HG03135 (cell line): ENCODE measurements around the gene STARD7.
"Not testable (repeated sequence)": the region's sequence is repeated elsewhere in the genome, so short reads cannot be mapped to it uniquely, and the experiment has no call there.

Experiments
- ATAC-seq: cut with Tn5 transposase; IDR thresholded peaks from one replicate; pipeline ENCODE4 v1.9.1; 2021; ENCODE audit warnings: mild to moderate bottlenecking, moderate library complexity; ENCODE audit not compliant: unreplicated experiment

STARD7 gene

DNA sequence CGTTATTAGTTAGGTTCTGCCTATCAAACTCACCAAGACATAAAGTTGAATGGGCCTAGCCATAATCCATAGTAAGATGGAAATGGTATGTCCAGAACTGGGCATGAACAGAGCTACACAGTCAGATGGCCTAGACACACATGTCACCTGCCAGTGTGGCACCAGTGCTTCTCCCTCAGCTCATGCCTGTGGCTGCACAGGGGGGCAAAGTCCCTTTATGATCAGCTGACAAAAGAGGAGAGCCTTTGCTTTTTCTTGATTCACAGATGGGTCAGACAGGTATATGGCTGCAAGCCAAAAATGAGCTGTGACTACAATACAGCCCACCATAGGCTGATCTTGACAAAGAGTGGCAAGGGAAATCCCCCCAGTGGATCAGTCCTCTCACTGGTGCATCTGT is 28.3 kb upstream of the STARD7 start:
- ATAC-seq, result no peak

DNA sequence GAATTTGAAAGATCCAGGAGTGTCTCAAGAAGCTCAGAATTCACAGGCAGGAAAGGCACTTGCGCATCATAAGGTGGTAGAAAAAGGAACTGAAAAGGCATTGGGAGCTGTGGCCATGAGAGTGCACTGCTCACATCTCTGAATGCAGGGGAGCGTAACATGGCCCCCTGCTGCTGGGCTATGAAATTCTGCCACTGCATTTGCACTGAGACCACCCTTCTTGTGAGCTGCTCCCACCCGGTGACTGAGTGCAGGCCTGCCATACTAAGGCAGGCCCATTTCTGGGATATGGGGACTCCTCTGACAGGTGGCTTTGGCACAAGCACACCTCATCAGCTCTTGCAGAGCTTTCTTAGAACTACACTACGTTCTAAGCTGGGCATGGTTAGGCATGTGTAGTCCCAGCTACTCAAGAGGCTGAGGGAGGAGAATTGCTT is 25.3 kb upstream of the STARD7 start:
- peak; percentile 93 for ATAC-seq

DNA sequence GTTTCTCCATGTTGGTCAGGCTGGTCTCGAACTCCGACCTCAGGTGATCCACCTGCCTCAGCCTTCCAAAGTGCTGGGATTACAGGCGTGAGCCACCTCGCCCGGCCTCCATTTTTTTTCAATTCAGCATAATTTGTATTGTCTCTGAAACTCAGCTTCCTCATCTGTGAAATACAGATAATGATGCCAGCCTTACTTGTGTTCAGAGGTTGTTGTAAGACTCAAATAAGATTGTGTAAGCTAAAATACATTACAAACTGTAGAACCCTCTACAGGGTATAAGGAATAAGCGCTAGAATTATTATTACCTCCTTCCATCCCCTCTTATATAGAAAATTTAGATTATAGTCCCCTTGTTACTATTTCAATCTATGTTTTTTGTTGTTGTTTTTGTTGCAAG is 24.8 kb upstream of the STARD7 start:
- no peak for ATAC-seq

DNA sequence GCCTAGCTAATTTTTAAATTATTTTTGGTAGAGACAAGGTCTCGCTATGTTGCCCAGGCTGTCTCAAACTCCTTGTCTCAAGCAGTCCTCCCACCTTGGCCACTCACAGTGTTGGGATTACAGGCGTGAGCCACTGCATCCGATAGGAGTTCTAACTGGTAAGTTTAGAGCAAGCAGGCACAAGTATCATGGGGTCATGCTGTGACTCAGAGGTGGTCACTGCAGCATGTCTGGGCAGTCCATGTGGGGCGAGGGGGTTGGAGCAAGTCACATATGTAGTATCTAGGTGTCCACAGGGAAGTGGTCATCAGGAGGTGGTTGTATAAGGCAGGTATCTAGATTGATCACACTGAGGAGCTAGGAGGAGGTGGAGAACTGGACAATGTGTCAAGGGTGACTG is 22.7 kb upstream of the STARD7 start:
- ATAC-seq, result no peak

GRCh38 chr2:96225016-96225533 is 16.4 kb upstream of the STARD7 start:
- peak; percentile 85 for ATAC-seq

GRCh38 chr2:96221106-96221505 is 12.5 kb upstream of the STARD7 start:
- not testable (repeated sequence) for ATAC-seq

DNA sequence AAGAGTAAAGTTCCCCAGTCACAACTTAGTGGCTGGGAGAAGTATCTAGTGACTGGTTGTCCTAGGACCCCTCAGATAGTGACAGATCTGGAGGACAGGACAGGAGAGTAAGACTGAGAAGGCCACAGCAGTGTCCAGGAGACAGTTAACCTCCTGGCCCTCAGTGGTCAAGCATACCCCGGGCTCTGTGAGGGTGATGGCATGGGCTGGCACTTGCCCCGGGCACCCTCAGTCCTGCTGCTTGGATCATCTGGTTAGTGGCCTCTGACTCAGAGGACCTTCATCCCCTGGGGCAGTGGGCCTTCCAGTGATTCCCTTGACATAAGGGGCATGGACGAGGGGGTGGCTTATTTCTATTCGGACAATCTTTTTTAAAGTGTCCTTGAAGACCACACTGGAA is 11.3 kb upstream of the STARD7 start:
- ATAC-seq, result not testable (repeated sequence)

GRCh38 chr2:96218508-96219131 is 10.0 kb upstream of the STARD7 start:
- ATAC-seq, result no peak

DNA sequence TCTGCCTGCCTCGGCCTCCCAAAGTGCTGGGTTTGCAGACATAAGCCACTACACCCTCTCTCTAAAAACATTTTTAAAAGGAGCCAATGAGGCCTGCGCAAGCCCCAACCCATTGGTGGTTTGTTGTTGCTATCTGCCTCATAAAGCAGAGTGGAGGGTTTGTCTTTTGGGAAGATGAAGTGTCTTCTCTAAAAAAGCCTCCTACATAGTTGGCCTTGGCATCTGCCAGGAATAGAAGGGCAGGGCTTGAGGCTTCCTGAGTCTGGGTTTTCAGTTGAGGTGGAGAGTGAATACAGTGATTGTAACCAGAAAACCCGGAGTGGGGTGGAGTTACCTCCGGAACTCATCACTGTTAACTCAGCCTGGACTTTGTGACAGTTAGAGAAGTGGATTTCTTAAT is 5.9 kb upstream of the STARD7 start:
- ATAC-seq, result no peak

- ATAC-seq, result no peak
Measured at GRCh38 chr2:96213379-96213778, 4.8 kb upstream of the STARD7 start.

GRCh38 chr2:96212339-96212738 is 3.7 kb upstream of the STARD7 start:
- no peak for ATAC-seq

DNA sequence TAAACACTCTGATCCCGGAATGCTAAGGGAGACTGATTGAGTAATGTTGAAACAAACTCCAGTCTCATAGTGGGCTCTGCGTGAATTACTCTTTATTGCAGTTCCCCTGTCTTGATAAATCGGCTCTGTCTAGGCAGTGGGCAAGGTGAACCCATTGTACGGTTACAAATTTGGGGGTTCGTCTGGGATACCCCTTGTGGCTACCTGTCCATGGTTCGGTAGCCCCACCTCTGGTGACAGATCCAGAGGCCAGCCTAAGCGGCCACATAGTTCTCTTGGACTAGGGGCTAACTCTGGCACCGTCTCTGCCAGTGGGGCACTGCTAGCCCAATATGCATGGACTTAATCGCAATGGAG is 1.1 kb upstream of the STARD7 start:
- ATAC-seq, result no peak

DNA sequence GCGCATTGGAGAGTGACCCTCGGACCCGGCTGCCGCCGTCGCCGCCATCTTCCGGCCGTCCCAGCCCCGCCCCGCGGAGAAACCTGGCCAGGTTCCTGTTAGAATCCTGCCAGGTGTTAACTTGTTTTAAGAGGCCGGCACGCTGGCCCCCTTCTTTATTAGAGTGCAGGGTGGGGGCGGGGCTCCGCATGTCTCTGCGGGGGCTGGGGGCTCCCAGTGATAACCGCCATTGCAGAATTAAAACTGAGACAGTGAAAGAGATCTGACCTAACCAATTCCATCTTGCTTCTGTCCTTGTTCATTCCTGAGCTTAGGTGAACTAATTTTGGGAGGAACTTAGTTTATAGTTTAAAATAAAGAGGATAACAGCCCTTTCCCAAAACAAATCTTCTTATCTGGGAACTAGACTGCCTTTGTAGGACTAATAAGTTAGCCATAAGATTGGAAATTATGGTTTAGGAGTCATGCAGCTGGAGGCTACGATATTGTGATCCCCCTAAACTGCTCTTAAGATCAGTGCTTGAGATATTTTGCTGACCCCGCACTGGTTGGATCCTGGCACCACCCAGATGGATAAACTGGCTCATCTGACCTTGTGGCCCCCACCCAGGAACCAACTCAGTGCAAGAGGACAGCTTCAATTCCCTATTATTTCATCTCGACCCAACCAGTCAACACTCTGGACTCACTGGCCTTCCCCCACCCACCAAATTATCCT is 543 bp upstream of the STARD7 start:
- ATAC-seq, result no peak

DNA sequence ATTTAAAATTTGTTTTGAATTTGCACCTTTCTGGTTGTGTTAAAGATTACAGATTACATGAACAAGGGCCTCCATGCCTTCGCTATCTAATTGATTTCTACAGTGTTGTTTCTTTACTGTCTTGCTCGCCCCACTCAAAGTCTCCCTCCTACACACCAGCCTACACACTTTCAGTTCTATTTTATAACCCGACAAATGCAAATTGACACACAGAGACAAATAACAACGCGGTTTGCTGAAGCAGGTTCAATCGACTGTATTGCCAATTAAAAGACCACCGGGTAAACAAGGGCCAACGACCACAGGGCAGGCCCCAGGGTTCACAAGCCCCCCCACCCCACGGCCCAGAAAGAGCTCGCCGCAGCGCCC is 869 bp downstream of the STARD7 start:
- no peak for ATAC-seq

DNA sequence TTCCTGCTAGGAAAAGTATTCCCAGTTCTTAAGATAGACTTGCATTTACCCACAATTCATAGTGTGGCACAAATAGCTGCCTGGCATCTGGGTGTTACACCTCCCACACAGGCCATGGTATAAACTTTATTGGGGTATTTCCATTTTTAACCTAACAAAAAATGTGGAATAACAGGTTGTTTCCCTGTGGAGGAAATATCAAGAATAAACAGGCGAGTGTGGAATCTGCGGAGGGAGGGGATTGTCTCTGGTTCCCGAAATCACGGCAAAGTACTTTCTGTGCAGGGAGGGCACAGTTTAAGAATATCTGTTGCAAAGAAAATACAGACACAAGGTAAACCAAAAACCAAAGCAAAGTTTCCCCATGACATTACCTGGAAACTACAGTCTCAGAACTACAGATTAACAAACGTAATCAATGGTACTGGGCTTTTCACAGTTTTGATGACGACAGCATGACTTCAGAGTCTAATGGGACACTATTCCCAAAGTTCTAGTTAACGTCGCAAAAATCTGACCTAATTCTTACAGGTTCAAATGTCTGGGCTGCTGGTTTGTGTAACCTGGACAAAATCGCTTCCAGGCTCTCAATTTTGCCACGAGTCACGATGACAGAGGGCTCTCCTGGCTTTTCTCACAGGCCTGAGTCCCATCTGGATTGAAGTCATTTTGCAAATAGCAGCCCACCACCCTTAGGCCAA is 1.4 kb downstream of the STARD7 start:
- ATAC-seq, result no peak

DNA sequence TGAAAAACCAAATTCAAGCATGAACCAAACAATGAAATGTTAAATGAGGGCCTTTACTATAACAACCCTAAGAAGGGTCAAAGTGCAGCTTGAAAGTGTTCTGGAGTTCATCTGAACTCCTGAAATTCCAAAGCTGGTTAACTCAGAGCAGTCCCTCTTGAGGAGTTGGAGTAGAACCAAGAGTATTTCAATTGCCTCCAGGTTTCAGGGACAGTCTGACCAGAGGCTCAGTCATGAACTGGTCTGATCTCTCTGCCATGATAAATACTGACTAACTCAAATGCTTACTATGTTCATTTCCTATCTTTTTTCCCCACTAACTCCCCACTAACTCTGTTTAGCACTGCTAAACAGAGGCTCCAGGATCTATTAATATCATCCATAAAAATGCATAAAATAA is 2.7 kb downstream of the STARD7 start:
- ATAC-seq, result no peak

- ATAC-seq, result no peak
Measured at GRCh38 chr2:96204836-96205624, 3.6 kb downstream of the STARD7 start.

DNA sequence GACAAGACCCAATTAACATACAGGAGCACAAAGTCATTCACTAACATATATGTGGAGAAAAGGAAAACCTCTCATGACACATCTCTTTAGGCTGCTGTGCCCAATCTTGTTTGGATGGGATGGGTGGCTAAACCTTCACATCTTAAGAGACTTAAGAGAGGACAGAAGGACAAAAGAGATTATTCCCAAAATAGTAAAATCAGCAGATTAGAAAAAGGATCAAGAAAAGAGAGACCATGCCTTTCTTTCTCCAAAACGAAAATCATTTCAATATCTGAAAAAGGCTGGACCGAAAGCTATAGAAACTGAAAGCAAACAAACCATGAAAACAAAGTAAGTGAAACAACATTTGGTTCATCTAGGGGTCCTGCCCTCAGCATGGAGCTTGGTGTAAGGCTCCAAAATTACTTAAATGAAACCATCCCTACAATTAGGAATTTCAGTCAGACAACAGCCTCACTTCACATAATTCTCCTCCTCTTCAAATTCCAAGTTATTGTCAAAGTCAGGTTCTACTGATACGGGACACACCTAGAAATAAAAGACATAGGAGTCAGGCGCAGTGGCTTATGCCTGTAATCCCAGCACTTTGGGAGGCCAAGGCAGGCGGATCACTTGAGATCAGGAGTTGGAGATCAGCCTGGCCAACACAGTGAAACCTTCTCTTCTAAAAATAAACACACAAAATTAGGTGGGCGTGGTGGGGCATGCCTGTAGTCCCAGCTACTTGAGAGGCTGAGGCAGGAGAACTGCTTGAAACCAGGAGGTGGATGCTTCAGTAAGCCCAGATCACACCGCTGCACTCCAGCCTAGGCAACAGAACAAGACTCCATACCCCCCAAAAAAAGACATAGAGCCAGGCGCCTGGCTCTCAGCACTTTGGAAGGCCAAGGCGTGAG is 5.2 kb downstream of the STARD7 start:
- ATAC-seq, result no peak

DNA sequence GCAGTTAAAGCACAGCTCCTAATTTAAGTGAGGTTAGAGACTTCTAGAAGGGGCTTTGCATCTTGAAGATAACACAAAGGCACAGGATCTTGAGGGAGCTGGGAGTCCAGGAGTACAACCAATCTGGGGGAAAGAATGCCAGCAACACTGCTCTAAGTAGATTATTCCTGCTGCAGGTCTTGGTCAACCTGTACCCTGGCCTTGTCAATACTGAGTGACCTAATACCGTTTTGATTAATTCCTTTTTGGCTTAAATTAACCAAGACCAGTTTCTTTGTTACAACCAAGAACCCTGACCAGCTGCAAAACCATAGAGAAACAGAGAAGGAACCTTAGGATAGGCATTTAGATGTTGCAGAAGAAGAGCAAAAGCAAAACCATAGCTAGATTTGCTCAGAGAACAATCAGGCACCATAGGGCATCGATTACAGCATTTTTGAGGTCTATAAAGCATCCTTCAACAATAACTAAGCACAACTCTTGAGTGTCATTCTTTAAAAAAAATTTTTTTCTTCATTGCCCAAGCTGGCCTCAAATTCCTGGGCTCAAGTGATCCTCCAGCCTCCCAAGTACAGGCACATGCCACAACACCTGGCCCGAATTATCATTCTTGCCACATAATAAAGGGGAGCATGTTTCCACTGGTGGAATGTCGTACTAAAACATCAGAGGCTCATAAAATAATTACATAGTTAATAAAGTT is 6.3 kb downstream of the STARD7 start:
- no peak for ATAC-seq

DNA sequence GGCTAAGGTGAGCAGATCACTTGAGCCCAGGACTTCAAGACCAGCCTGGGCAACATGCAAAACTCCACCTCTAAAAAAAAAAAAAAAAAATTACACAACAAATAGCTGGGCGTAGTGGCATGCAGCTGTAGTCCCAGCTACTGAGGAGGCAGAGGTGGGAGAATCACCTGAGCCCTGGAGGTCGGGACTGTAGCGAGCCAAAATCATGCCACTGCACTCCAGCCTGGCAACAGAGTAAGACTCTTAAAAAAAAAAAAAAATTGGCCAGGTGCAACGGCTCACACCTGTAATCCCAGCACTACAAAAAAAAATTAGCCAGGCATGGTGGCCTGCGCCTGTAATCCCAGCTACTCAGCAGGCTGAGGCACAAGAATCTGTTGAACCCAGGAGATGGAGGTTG is 7.3 kb downstream of the STARD7 start:
- ATAC-seq, result no peak
